Activated T-cell treated with anti-CD3 and anti-CD28 coated beads, Interleukin-2, amount 50 U/mL, for 24 hours (primary cell): ENCODE data around the gene CARS2.
"Not testable (repeated sequence)": the region's sequence is repeated elsewhere in the genome, so short reads cannot be mapped to it uniquely, and the experiment has no call there.

Experiments
- DNase-seq: peaks from one replicate; pipeline ENCODE4 v3.0.0-alpha.2; 2020
- H3K27ac Mint-ChIP-seq: 2 replicates; pipeline ENCODE4 v1.8.0; 2020; ENCODE audit warnings: mild to moderate bottlenecking, mixed read lengths
- H3K27me3 Mint-ChIP-seq: 2 replicates; pipeline ENCODE4 v1.8.0; 2020; ENCODE audit warnings: mixed read lengths
- H3K36me3 Mint-ChIP-seq: 2 replicates; pipeline ENCODE4 v1.8.0; 2020; ENCODE audit warnings: low read depth, mixed read lengths
- H3K4me1 Mint-ChIP-seq: 2 replicates; pipeline ENCODE4 v1.8.0; 2020; ENCODE audit warnings: low read depth, mixed read lengths
- H3K4me3 Mint-ChIP-seq: 2 replicates; pipeline ENCODE4 v1.8.0; 2020; ENCODE audit warnings: mild to moderate bottlenecking, moderate library complexity, mixed read lengths
- H3K9me3 Mint-ChIP-seq: 2 replicates; pipeline ENCODE4 v1.8.0; 2020; ENCODE audit warnings: mixed read lengths

CARS2 gene, protein sequence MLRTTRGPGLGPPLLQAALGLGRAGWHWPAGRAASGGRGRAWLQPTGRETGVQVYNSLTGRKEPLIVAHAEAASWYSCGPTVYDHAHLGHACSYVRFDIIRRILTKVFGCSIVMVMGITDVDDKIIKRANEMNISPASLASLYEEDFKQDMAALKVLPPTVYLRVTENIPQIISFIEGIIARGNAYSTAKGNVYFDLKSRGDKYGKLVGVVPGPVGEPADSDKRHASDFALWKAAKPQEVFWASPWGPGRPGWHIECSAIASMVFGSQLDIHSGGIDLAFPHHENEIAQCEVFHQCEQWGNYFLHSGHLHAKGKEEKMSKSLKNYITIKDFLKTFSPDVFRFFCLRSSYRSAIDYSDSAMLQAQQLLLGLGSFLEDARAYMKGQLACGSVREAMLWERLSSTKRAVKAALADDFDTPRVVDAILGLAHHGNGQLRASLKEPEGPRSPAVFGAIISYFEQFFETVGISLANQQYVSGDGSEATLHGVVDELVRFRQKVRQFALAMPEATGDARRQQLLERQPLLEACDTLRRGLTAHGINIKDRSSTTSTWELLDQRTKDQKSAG

DNA sequence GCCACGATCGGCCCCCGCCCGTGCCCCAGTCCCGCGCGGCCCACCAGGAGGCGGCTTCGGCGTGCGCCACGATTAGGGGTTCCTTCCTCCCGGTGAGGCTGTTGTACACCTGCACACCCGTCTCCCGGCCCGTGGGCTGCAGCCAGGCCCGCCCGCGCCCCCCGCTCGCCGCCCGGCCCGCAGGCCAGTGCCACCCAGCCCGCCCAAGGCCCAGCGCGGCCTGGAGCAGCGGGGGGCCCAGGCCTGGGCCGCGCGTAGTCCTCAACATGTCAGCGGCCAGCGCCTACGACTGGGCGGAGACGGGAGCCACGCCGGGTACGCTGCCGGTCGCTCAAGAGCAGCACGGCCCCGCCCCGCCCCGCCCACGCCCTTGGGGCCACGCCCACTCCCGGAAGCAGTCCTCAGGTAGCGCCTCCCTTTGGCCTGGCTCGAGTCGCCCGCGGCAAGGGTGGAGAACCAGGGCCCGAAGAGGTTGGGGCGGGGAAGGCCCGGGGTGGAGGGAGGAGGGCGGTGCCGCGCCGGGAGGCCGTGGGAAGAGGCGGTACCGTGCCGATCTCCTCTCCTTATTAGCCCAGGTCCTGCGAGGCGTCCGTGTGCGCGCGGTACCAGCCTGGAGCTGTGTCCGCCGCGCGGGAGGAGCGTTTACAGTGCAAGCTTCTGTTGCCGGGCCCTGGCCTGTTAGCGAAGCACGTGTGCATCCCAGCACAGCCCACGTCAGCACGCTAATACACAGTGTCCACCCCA lies at the start of gene CARS2:
Gene CARS2, minus strand, starts transcription at position 291 of the 744 bp plus-strand sequence. Its CDS starts 23 bp downstream, at position 268.
- Mint-ChIP-seq H3K27ac (peak within 1 kb of the TSS; percentile 94), H3K4me3 (peak within 1 kb of the TSS; percentile 92), H3K4me1 (peaks cover 45% of the 10 kb centered on the region), H3K9me3 (no peaks in the 10 kb centered on the region), H3K27me3 (no peaks in the 10 kb centered on the region), H3K36me3 (peaks cover 44% of the 10 kb centered on the region)
- peak; percentile 94 for DNase-seq

DNA sequence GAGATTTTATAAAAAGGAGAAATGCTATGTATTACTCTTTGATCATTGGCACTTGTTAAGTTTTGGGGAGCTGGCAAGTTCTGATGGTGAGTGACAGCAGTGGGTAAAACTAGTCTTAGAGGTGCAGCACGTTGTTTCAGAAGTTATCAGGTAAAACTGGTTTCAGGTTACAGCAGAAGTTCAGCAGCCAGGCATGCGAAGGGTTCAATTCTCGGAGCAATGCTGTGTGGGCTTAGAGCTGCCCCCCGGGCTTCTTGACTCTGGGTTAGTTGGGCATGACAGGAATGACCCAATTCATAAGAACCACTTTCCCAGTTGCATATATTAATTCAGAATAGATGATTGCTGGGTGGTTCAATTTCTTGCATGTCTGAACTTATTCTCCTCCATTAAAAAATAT lies 42.4 kb upstream of the CARS2 start:
- no peak for DNase-seq
- Mint-ChIP-seq H3K4me3 (no peak overlapping the region), H3K27ac (no peak overlapping the region), H3K36me3 (peaks cover 8% of the 10 kb centered on the region), H3K9me3 (peaks cover 10% of the 10 kb centered on the region), H3K4me1 (no peaks in the 10 kb centered on the region), H3K27me3 (no peaks in the 10 kb centered on the region)

DNA sequence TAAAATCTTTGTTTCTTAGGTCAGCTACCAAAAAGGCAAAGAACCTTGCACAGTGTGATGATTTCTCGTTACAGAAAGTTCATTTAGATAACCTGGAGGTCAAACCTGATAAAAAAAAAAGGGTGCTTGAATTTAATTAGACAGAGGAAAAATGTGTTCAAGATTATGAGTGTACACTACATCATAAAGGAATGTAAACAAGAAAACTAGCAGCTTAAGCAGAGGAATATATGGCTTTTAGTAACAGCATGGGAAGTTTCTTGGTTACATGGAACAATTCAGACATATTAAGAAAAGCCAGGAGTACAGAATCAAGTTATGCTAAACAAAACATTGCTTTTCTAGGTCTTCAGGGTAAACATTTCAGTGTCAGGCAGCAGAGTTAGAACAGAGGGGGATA lies 40.5 kb upstream of the CARS2 start:
- Mint-ChIP-seq H3K4me1 (no peaks in the 10 kb centered on the region), H3K27ac (no peak overlapping the region), H3K4me3 (no peak overlapping the region), H3K36me3 (peaks cover 11% of the 10 kb centered on the region), H3K9me3 (peaks cover 18% of the 10 kb centered on the region), H3K27me3 (no peaks in the 10 kb centered on the region)
- no peak for DNase-seq

DNA sequence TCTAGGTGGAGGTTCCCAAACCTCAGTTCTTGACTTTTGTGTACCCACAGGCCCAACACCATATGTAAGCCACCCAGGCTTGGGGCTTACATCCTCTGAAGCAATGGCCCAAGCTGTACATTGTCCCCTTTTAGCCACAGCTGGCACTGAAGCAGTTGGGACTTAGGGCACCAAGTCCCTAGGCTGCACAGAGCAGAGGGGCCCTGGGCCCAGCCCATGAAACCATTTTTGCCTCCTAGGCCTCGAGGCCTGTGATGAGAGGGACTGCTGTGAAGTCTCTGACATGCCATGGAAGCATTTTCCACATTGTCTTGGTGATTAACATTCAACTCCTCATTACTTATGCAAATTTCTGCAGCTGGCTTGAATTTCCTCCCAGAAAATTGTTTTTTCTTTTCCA lies 37.8 kb upstream of the CARS2 start:
- Mint-ChIP-seq H3K4me1 (no peaks in the 10 kb centered on the region), H3K9me3 (peaks cover 18% of the 10 kb centered on the region), H3K36me3 (peaks cover 8% of the 10 kb centered on the region), H3K27me3 (no peaks in the 10 kb centered on the region), H3K27ac (no peak overlapping the region), H3K4me3 (no peak overlapping the region)
- no peak for DNase-seq

DNA sequence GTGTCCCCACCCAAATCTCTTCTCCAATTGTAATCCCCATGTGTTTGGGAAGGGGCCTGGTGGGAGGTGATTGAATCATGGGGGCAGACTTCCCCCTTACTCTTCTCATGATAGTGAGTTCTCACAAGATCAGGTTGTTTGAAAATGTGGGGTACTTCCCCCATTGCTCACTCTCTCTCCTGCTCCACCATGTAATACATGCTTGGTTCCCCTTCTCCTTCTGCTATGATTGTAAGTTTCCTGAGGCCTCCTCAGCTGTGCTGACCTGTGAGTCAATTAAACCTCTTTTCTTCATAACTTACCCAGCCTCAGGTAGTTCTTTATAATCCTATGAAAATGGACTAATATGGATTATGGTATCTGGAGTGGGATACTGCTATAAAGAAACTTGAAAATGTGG lies 31.6 kb upstream of the CARS2 start:
- Mint-ChIP-seq H3K4me3 (no peak overlapping the region), H3K36me3 (no peaks in the 10 kb centered on the region), H3K27ac (no peak overlapping the region)

DNA sequence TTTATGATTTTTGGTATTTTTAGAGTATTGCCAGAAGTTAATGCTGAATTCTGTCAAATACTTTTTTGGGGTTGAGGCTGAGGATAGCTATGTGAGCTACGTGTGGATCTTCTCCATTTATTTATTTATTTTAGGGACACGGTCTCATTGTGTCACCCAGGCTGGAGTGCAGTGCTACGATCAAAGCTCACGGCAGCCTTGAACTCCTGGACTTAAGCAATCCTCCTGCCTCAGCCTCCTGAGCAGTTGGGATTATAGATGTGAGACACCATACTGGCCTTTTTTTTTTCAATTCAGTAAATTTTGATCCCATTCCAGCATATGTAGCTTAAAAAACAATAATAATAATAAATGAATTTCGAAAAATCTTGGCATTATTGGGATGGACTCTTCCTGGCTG lies 28.6 kb upstream of the CARS2 start:
- no peaks in the 10 kb centered on the region for H3K36me3 Mint-ChIP-seq
- H3K9me3 Mint-ChIP-seq = peaks cover 7% of the 10 kb centered on the region
- no peak overlapping the region for H3K4me3 Mint-ChIP-seq
- no peak overlapping the region for H3K27ac Mint-ChIP-seq
- H3K4me1 Mint-ChIP-seq = peaks cover 3% of the 10 kb centered on the region
- no peak for DNase-seq
- no peaks in the 10 kb centered on the region for H3K27me3 Mint-ChIP-seq

More for the DNA sequence above, 31.6 kb upstream of the CARS2 start:
- Mint-ChIP-seq H3K27me3 (no peaks in the 10 kb centered on the region), H3K4me1 (peaks cover 3% of the 10 kb centered on the region), H3K9me3 (peaks cover 9% of the 10 kb centered on the region)
- no peak for DNase-seq

DNA sequence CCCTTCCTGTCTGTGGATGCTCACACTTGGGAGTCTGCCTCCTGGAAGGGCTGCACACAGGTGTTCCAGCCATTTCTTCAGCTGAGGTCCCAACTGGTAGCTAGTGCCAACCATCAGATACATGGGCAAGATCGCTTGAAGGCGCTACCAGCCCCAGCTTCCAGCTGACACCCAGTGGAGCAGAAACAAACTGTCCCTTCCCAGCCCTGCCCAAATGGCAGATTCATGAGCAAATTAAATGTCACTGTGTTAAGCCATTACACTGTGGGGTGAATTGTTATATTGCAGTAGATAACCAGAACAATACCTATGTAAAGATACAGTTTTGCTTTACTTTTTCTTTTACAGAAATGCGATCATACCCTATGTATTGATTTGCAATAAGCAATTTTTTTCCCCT lies 25.2 kb upstream of the CARS2 start:
- Mint-ChIP-seq H3K36me3 (no peaks in the 10 kb centered on the region), H3K9me3 (no peaks in the 10 kb centered on the region), H3K27me3 (no peaks in the 10 kb centered on the region), H3K27ac (no peak overlapping the region), H3K4me3 (no peak overlapping the region), H3K4me1 (peaks cover 23% of the 10 kb centered on the region)
- no peak for DNase-seq

DNA sequence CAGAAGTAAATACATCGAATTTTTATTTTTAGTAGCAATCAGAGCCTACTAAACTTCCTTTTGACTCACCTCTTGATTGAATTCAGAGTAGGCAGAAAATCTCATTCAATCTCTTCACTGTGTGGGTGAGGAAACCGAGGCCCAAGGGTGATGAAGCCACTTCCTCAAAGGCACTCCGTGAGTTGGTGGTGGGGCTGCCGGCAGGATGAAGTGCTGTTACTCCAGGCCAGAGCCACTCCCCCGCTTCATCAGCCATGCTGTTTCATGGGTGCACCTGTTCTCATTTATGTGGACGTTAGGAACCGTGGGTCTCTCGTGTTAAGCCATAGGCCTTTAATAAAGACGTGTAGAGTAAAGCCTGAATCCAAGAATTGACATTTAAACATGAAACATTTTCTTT lies 20.8 kb upstream of the CARS2 start:
- H3K27me3 Mint-ChIP-seq = no peaks in the 10 kb centered on the region
- H3K4me3 Mint-ChIP-seq = peak overlapping the region; percentile 48
- H3K36me3 Mint-ChIP-seq = peaks cover 9% of the 10 kb centered on the region
- no peaks in the 10 kb centered on the region for H3K9me3 Mint-ChIP-seq
- peak; percentile 71 for DNase-seq
- peak overlapping the region; percentile 86 for H3K27ac Mint-ChIP-seq
- H3K4me1 Mint-ChIP-seq = peaks cover 32% of the 10 kb centered on the region

DNA sequence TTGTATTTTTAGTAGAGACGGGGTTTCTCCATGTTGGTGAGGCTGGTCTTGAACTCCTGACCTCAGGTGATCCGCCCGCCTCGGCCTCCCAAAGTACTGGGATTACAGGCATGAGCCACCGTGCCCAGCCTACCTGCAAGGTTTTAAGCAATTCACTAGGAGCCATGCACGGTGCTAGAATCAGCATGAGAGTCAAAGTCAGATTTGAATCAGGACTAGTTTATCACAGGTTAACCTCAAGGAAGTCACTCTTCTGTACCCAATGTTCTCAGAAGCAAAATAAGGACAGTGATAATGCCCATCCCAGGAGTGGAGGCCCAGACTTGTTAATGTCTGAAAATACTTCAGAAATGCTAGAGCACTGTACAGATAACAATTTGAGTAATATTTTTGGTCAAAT lies 20.2 kb upstream of the CARS2 start:
- H3K4me3 Mint-ChIP-seq = peak overlapping the region; percentile 48

DNA sequence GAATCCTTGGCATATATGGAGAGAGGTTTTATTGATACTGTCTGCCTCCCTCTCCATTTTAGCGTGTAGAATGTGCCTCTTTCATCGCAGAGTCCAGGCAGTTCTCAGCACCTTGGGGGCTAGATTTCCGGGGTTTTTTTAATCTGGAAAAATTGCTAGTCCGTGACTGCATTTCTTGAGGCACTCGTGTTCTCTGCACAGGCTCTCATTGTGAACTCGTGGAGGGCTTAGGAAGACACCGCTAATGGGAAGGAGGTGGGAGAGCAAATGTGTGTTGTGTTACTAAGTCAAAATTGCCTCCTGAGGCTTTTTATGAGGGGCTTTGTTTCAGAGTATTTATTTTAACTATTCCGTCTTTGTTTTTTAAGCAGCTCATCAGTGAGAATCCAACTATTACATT lies 17.7 kb upstream of the CARS2 start:
- Mint-ChIP-seq H3K27ac (peak overlapping the region; percentile 29), H3K9me3 (no peaks in the 10 kb centered on the region), H3K27me3 (no peaks in the 10 kb centered on the region), H3K36me3 (peaks cover 36% of the 10 kb centered on the region), H3K4me1 (peaks cover 39% of the 10 kb centered on the region), H3K4me3 (no peak overlapping the region)
- DNase-seq = no peak

More for the DNA sequence above, 20.2 kb upstream of the CARS2 start:
- peaks cover 33% of the 10 kb centered on the region for H3K4me1 Mint-ChIP-seq
- H3K27me3 Mint-ChIP-seq, DNase-seq, H3K9me3 Mint-ChIP-seq: not testable (repeated sequence)
- peaks cover 13% of the 10 kb centered on the region for H3K36me3 Mint-ChIP-seq
- peak overlapping the region; percentile 86 for H3K27ac Mint-ChIP-seq

DNA sequence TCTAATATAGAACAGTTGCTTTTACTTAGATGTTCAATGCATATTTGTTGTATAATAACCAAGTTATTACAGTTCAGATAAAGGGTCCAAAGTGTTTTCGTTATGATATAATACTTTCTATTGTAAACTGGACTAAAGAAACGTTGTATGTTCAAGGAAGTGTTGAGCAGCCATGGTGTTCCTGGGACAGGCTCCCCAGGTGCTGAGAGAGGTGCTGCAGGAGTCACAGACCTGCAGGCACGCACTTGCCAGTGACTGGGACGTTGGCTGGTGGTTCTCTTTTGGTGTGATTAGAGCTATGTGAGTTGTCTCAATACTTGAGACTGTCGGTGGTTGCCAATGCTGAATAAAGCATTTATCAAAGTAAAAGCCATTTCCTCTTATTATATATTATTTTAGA lies 17.1 kb upstream of the CARS2 start:
- Mint-ChIP-seq H3K4me1 (peaks cover 39% of the 10 kb centered on the region), H3K27ac (no peak overlapping the region), H3K36me3 (peaks cover 36% of the 10 kb centered on the region), H3K4me3 (no peak overlapping the region), H3K27me3 (no peaks in the 10 kb centered on the region), H3K9me3 (no peaks in the 10 kb centered on the region)
- no peak for DNase-seq

DNA sequence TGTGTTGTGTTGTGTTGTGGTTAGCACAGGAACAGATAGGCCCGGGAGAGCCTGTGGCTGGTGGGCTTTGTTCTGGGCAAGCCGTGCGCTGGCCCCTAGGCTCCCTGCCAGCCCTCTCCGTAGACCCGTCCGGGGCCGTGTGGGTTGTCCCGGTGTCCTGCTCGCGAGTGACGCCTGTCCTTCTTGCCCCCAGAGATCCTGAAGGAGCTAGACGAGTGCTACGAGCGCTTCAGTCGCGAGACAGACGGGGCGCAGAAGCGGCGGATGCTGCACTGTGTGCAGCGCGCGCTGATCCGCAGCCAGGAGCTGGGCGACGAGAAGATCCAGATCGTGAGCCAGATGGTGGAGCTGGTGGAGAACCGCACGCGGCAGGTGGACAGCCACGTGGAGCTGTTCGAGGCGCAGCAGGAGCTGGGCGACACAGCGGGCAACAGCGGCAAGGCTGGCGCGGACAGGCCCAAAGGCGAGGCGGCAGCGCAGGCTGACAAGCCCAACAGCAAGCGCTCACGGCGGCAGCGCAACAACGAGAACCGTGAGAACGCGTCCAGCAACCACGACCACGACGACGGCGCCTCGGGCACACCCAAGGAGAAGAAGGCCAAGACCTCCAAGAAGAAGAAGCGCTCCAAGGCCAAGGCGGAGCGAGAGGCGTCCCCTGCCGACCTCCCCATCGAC lies 13.3 kb upstream of the CARS2 start:
- H3K4me3 Mint-ChIP-seq = no peak overlapping the region
- peaks cover 49% of the 10 kb centered on the region for H3K36me3 Mint-ChIP-seq
- H3K27me3 Mint-ChIP-seq = no peaks in the 10 kb centered on the region
- no peak overlapping the region for H3K27ac Mint-ChIP-seq
- no peaks in the 10 kb centered on the region for H3K9me3 Mint-ChIP-seq
- peaks cover 31% of the 10 kb centered on the region for H3K4me1 Mint-ChIP-seq
- DNase-seq = no peak

DNA sequence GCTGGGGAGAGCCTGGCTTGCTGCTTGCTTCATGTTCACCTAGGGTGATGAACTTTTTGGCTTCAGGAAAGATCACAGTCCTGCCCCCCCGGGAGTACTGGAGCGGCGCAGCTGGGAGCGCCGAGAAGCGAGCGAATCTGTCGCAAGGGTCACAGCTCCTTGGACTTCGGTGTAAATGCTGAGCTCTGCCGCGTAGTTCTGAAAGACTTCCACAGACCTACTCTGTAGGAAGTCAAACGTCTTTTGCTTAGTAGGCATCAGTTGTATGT lies 10.3 kb upstream of the CARS2 start:
- Mint-ChIP-seq H3K4me3 (peak overlapping the region; percentile 94), H3K9me3 (no peaks in the 10 kb centered on the region), H3K27ac (peak overlapping the region; percentile 97), H3K36me3 (peaks cover 52% of the 10 kb centered on the region), H3K4me1 (peaks cover 33% of the 10 kb centered on the region), H3K27me3 (no peaks in the 10 kb centered on the region)
- no peak for DNase-seq

DNA sequence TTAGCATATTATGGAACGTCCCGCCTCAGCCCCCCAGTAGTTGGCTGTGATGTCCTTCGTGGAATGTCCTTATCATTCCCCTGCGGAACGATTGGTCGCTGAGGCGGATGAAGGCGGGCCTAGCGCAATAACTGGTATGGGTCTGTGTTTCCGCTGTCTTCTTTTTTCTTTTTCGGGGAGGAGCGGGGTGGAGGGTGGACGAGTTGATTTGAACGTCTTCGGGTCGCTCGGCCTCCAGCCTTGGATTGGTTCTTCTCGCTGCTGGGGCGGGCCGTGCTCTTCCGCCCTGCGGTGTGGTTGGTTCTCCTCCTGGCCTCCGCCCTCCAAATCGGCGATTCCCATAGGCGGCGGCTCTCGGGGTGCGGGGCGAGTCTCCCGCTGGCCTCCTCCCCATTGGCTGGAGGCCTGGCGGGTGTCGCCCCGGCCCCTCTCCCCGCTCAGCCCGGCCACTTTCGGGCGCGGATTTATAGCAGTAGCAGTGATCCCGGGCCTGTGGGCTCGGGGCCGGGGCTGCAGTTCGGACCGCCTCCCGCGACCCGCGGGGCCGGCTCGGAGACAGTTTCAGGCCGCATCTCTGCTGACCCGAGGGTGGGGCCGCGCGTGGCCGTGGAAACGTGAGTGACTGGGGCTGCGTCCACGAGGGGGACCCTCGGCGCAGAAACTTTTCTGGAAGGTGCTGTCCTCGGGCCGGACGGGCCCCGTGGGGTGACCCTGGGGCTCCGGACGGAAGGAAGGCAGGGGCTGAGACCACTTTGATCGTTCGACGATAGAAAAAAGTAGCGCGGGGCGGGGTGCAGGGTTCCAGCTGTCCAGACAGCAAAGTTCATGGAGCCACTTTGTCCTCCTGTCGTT lies 9.7 kb upstream of the CARS2 start:
- H3K27ac Mint-ChIP-seq = peak overlapping the region; percentile 97
- no peaks in the 10 kb centered on the region for H3K27me3 Mint-ChIP-seq
- DNase-seq = peak; percentile 93
- H3K36me3 Mint-ChIP-seq = peaks cover 46% of the 10 kb centered on the region
- H3K4me3 Mint-ChIP-seq = peak overlapping the region; percentile 94
- H3K9me3 Mint-ChIP-seq = no peaks in the 10 kb centered on the region
- peaks cover 38% of the 10 kb centered on the region for H3K4me1 Mint-ChIP-seq
